ENCODE measurements around the gene FERMT3.

GRCh38 chr11:64244966-64245365, 38.4 kb downstream of the FERMT3 start:
- no peak for TF ChIP-seq CTCF (IDR thresholded peaks at IDR 0.05 in 4 of 5, conservative IDR thresholded peaks at IDR 0.05 in 1 of 5)
- TF ChIP-seq POLR2A (IDR thresholded peaks at IDR 0.05) = no peak

Measured in gastrocnemius medialis (tissue), 4 donors.